GM18498 (cell line): ENCODE data around the gene DPP8.
"Not testable (repeated sequence)": the region's sequence is repeated elsewhere in the genome, so short reads cannot be mapped to it uniquely, and the experiment has no call there.

Experiments
- ATAC-seq: cut with Tn5 transposase; IDR thresholded peaks from one replicate; pipeline ENCODE4 v1.9.1; 2021; ENCODE audit warnings: mild to moderate bottlenecking, moderate library complexity; ENCODE audit not compliant: unreplicated experiment

DPP8 gene

GRCh38 chr15:65528461-65529060 lies 11.1 kb upstream of the DPP8 start:
- no peak for ATAC-seq

GRCh38 chr15:65525622-65526021 lies 8.1 kb upstream of the DPP8 start:
- no peak for ATAC-seq

GRCh38 chr15:65524226-65524625 lies 6.7 kb upstream of the DPP8 start:
- ATAC-seq: no peak

- ATAC-seq: no peak
Observed at GRCh38 chr15:65521350-65521749, 3.9 kb upstream of the DPP8 start.

GRCh38 chr15:65518633-65519285 lies 1.3 kb upstream of the DPP8 start:
- ATAC-seq: no peak

GRCh38 chr15:65517866-65518207 lies 348 bp upstream of the DPP8 start:
- no peak for ATAC-seq

- ATAC-seq: no peak
Observed at GRCh38 chr15:65512807-65513416, 4.6 kb downstream of the DPP8 start.

GRCh38 chr15:65512189-65512588 lies 5.3 kb downstream of the DPP8 start:
- ATAC-seq: no peak

GRCh38 chr15:65509321-65509720 lies 8.2 kb downstream of the DPP8 start:
- ATAC-seq: no peak

GRCh38 chr15:65494076-65494475 lies 23.4 kb downstream of the DPP8 start:
- ATAC-seq: no peak

- ATAC-seq: no peak
Observed at GRCh38 chr15:65484876-65485275, 32.6 kb downstream of the DPP8 start.

GRCh38 chr15:65476903-65477302 lies 40.6 kb downstream of the DPP8 start:
- ATAC-seq: no peak

GRCh38 chr15:65470866-65471265 lies 46.6 kb downstream of the DPP8 start:
- ATAC-seq: no peak

GRCh38 chr15:65468229-65468909 lies 49.1 kb downstream of the DPP8 start:
- ATAC-seq: no peak

- ATAC-seq: no peak
Observed at GRCh38 chr15:65466901-65467300, 50.6 kb downstream of the DPP8 start.

- not testable (repeated sequence) for ATAC-seq
Observed at GRCh38 chr15:65463096-65463495, 54.4 kb downstream of the DPP8 start.

GRCh38 chr15:65460741-65461347 lies 56.6 kb downstream of the DPP8 start:
- no peak for ATAC-seq

GRCh38 chr15:65455256-65455655 lies 62.2 kb downstream of the DPP8 start:
- ATAC-seq: not testable (repeated sequence)

GRCh38 chr15:65451989-65452388 lies 65.5 kb downstream of the DPP8 start:
- no peak for ATAC-seq

GRCh38 chr15:65450556-65450955 lies 66.9 kb downstream of the DPP8 start:
- no peak for ATAC-seq

- ATAC-seq: no peak
Observed at GRCh38 chr15:65447145-65447544, 70.3 kb downstream of the DPP8 start.

- ATAC-seq: no peak
Observed at GRCh38 chr15:65434201-65434600, 83.3 kb downstream of the DPP8 start.
